G401.6 (cell line): ENCODE results near the gene NTMT1.
A peak's percentile ranks its signal among the peaks of the same experiment; 100 is the strongest.

Experiments
- FAIRE-seq: peaks from 2 replicates; lab custom pipeline; 2012; peaks lifted over from hg19 to GRCh38; lab: Jason Lieb, UNC

Gene NTMT1

DNA sequence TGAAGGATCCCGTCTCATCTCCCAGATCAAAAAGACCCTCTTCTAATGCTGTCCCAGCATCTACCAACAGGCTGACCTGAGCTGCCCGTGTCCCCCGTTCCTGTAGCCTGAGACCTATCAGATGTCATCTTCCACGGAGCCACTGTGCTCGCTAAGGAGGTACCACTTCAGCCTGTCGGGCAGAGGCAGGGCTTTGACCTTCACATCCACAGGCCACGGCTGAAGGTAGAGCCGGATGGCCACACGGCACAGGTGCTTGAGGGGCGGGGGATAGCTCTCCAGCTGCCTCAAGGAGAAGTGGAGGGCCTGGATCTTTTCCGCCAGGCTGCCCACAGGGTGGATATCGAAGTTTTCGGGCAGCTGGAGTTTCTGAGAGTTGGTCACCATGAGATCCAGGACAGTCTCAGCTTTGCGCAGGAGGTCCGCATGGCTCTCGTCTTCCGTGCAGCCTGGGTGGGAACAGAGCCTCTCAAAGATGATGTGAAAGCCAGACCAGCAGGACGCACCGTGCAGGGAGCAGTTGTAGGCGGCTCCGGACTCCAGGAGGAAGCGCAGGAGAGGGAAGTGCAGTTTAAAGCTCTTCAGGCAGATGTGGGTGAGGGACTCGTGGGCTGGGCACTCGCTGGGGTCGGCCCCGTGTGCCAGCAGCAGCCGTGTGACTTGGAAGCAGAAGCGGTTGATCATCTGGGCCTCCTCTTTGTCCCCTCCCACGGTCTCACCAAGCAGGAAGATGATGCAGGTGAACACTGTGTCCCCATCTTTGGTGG is 11.9 kb downstream of the NTMT1 start:
- no peak for FAIRE-seq

DNA sequence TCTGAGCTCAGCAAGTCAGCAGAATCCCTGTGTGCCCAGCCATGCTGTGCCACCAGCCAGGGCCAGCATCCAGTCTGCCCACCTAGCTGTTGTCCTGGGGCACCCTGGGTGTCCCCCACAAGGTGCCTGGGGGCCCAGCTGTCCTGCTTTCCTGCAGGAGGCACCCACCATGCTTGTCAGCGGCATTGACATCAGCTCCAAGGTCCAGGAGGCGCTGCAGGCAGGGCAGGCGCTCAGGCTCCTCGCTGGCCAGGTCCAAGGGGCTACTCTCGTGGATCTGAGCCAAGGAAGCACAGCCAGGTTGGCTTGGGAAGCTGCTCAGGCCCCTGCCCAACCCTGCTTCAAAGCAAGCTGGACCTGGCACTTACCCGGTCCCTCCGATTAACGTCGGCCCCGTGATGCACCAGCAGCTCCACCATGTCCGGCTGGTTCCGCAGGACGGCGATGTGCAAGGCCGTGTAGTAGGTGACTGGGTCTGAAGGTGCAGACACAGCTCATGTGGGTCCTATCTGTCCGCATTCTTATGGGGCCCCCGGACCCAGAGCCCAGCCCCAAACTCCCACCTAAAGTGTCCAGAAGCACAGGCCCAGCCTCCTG is 13.2 kb downstream of the NTMT1 start:
- no peak for FAIRE-seq

DNA sequence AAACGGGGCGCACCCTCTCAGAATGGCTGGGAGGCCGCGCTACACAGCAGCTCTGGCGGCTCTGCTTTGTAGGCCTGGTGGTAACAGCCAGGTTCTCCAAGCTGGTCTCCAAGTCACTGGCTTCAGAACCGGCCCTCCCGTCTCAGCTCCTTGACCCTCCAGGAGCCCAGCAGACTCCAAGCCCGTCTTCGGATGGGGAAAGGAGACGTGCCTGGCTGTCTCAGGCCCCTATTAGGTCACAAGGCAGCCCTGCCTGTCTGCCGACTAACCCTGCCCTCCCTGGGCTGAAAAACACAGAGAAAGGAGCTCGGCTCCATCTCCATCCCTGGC is 13.8 kb downstream of the NTMT1 start:
- FAIRE-seq: no peak

DNA sequence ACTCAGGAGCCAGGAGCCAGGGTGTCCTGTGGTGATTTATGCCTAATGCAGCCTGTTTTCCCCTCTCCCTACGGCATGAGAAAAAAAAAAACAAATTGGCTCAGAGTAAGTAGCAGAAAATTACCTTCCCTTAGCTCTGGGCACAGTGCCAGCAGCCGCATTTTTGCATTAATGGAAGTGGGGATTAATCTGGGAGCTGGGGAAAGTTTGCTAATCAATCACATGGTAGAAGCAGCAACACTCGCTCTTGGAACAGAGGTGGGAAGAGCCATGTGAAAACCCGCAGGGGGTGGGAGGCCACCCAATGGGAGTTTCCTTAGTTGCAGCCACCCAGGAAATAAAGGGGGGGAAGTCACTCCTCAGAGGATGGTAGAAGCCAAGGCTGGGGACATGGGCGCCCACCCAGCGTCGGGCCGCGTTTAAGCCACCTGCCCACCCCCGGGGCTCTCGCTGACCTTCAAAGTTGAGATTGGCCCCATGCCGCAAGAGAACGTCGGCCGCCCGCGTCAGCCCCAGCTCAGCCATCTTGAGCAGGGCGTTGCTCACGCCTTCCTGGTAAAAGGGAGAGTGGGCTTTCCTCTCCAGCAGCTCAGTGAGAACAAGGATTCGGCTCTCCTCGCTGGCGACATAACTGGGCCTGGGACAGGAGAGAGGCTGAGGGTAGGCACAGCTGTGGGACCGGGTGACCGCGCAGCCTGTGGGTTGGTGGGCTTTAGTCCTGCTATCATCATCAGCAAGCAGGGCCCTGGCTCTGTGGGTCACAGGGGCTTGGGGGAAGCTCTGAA is 14.3 kb downstream of the NTMT1 start:
- FAIRE-seq: peak; percentile 66

DNA sequence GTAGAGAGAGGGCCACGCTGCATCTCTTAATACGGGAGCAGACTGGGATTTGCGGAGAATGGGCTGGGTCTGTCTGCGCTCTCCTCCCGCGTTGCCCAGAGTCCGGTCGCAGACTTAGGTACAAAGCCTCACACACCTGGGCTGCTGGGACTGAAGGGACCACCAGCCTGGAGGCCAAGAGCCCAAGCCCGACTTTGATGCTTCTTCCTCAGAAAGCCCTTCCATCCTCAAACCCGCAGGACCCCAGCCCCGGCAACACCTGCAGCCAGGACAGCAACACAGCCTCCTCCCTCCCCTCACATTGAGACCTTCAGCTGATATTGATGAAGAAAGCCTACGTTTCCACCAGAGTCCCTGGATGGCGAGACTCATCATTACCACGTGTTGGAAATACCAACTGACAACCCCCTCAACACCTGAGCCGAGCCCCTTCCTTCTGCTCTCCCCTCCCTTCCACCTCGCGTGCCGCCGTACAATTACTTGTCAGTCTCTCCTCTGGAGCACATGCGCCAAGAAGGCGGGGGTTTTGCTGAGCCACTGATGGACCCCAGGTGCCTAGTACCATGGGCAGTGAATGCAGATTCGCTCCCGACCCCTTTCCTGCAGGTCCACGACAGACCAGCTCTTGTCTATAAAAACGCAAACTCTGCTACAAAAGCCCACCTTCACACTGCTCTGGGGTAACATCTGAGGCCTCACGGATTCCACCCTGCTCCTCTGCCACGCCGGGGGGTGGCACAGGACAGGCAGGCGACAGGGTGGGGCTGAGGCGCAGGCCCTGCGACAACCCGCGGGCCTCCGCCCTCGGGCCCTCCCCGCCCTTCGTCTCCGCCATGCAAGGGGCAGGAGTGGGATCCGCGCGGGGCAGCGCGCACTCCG is 15.1 kb downstream of the NTMT1 start:
- FAIRE-seq: no peak

DNA sequence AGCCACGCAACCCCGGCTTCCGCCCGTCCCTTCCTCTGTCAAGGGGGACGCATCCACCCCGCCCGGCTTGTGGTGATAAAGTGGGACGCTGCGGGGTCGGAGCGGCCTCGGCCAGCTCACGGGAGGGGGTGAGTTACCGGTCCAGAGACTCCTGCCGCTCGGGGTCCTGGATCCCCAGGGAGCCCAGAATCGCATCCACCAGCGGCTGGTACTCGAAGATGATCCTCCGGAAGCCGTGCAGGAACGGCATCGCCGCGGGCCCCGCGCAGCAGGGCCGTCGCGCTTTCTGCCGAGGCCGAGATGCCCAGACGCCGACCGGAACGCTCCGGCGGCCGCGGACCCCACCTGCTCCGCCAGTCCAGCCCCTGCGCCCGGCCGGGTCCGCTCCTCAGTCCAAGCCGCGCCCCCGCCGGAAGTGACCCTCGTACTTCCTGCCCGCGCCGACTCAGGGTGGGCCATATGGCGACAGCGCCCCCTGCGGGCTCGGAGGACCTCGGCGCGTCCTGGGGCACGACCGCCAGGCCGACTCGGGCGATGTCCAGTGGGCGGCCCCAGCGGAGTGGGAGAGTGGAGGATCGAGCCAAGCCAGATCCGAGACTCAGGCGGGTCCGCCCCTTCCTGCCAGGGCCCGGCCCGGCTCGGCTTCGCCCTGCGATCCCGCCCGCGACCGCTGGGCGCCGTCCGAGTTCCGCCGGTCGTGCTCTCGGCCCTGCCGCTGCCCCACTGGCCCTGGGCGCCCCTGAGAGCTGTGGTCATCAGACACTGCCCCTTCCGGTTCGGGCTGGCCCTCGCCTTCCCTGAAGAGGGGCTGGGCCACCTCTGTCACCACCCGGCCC is 16.0 kb downstream of the NTMT1 start, which contains the start of gene ASB6:
ASB6 (minus strand) TSS at position 402 of the 836 bp plus-strand sequence; CDS start at position 250, 152 bp downstream.
- peak; percentile 96 for FAIRE-seq

DNA sequence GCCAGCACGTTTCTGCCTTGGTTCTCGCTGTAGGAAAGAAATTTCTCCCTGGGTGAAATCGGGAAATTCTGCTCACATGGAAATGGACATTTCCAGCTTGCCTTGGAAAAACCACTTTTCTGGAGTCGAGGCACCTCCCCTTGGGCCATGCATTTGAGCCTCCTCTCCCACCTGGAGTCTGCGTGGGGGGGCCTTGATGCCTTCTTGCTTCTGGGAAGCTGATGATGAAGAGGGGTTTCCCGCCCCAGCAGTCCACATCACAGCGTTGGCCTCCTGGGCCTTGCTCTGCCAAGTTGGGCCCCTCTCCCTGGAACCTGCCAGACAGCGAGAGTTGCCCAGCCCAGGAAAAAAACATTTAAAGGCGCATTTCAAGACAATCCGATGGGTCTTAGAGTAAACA is 17.7 kb downstream of the NTMT1 start:
- FAIRE-seq: no peak

DNA sequence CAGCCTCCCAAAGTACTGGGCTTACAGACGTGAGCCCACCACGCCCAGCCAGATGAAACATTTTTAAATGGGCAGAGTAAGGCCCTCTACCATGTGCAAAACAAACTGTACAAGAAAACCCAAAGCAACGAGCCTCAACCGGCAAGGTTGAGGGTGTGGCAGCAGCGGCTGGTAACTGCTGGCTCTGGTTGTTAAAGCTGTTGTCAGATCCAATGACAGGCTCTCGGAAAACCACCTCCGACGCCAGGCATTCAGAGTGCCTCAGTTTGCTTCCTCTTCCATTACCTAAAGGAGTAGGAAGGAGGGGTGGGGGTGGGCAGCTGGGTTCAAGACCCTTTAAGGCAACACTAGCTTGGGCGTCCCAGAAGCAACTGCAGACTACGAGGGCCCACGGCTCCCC is 18.4 kb downstream of the NTMT1 start:
- FAIRE-seq: no peak

DNA sequence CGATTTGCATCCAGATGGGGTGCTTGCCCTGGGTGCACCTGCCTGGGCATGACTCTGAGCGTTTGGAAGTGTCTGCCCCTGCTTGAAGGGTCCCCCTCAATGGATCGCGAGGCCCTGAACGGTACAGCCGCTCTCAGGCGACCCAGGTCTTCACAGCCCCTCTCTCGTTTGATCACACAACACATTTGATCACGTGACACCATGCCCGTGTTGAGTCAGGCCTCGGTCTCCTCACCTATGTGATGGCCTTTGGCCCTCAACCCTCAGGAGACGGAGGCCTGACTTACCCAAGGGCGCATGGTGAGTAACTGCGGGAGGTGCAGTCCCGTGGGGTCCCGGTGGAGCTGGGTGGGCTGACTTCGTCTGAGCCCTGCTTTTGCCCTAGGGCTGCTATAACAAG is 18.9 kb downstream of the NTMT1 start:
- no peak for FAIRE-seq

DNA sequence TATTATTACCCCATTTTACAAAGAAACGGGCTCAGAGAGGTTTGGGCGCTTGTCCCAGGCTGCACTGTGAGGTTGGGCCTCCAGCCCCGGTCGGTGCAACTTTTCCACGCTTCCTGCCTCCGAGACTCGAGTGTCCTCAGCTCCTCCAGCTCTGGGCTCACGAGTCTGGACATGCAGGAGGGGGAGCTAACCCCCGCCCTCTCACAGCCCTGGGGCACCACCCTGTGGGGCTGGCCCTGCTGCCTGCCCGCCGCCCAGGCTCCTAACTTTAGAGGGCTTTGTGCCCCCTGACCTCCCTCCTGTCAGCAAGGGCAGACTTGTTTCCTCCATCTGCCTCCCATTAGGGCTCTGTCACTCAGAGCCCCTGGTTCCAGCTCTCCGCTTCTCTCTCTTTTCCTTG is 20.3 kb downstream of the NTMT1 start:
- no peak for FAIRE-seq

DNA sequence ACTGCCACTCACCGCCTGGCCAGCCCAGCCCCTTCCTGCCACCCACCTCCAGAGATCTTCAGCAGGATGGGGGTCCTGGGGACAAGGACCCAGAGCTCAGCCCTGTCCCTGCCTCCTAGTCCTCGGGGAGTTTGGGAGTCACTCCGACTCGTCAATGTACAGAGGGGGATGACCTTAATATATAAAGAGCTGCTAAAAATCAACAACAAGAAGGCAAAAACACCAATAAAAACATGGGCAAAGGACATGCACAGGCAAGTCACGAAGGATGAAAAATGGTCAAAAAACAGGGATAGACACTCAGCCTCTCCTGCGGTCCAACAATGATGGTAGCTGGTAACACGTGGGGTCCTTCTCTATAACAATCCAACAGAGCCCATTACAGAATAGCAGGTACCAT is 20.7 kb downstream of the NTMT1 start:
- FAIRE-seq: no peak

DNA sequence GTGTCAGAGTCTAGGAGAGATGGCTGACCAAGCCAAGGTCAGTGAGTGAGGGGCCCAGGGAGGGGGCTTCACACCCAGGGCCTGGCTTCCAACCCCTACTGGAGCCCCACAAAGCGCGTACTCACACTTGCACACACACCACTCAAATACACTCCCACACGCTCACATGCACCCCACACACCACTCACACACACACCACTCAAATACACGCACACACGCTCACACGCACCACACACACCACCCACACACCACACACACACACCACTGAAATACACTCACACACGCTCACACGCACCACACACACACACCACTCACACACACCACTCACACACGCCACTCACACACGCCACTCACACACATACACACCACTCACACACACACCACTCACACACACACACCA is 21.7 kb downstream of the NTMT1 start:
- no peak for FAIRE-seq

DNA sequence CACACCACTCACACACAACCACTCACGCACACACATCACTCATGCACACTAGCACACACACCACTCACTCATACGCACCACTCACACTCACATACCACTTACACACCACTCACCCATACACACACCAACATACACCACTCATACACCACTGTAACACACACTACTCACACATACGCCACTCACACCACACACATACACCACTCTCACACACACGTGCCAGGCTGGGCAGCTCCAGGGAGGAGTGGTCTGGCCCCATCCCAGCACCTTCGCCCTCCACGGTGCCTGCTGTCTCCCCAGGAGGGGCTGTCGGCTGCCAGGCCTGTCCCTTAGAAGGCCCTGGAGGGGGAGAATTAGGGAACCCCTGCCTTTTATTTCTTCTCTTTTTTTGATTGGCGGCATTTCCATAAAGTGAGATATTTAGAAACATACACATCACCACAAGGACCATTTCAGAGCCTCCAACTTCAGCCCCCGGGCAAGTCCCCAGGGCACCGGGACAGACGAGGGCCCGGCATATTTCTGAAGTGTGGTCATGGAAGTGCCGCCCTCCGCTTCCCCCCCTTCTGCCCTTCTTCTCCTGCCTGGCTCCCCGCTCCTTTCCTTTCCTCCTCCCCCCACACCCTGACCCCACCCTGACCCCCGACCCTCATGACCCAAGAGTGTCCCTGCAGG is 22.3 kb downstream of the NTMT1 start:
- no peak for FAIRE-seq

DNA sequence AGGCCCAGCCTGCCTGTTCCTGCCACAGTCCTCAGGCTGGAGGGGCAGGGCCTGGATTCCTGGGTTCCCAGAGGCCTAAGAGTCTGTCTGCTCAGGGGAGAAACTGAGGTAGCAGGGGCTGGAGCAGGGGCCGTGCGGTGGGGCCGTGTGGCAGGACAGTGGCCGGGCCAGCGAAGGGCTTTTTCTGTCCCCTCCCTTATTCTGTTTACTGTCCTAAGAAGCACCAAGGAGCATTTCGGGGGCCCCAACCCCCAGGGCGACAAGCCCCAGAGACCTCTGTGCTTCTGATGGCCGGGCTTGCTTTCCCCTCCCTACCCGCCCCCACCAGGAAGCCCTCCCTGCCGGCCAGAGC is 22.8 kb downstream of the NTMT1 start:
- no peak for FAIRE-seq

DNA sequence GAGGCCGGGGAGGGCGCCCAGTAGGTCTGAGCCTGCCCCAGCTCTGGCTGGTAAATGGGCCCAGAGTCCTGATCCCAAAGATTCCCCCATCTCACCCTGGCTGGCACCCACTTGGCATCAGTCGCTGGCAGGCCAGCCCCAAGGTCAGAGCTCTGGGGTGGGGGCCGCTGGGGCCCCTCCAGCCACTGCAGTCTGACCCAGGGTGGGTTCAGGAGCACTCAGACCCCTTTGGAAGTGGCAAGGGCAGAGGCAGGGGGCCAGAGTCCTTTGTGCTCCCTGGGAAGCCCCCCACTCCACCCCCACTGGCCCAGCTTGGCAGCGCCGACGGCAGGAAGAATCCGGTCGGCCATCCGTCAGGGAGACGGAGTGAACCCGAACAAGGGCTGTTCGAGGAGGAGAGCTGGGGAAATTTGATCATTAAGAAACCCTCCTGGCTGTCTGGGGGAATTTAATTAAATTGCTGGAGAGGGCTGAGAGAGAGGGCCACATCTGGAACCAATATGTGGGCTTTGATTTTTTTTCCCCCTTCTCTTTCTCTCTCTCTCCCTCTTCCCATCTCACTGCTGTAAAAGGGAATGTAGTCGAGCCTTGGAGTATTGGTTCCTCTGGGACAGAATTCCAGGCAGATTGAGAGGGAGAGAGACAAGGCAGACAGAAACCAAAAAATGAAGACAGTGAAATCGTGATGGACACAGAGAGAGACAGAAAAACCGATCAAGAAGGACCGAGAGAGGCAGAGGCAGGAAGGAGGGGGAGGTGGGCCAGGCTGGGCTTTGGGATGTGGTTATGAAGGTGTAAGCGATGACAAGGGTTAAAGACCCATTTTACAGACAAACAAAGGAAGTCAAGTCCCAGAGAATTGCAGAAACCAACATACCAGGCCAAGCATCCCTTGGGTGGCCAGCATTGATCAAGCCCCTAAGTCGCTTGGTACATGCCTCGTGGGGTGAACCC is 24.0 kb downstream of the NTMT1 start:
- no peak for FAIRE-seq

DNA sequence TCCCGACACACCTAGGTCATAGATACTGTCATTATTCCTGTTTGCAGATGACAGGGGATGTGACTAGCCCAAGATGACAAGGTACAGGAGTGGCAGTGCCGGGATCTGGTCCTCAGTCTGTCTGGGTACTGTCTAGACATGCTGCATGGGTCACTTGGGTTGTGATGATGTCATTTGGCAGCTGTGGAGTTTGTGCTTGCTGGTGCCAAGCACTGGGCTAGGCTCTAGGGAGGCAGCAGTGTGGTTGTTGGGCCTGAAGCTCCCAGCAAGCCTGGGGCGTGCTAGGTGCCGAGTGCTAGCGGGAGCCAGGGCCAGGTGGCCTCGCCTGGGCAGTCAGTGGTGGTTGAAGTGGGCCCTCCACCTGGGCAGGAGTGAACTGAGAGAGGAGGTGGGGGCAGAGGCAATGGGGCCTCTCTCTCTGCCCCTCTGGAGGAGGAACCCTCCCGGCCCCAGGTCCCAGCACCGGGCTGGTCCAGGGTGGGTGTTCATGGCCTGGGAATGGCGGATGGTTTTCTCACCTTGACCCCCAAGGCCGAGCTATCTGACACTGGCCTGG is 24.8 kb downstream of the NTMT1 start:
- no peak for FAIRE-seq

DNA sequence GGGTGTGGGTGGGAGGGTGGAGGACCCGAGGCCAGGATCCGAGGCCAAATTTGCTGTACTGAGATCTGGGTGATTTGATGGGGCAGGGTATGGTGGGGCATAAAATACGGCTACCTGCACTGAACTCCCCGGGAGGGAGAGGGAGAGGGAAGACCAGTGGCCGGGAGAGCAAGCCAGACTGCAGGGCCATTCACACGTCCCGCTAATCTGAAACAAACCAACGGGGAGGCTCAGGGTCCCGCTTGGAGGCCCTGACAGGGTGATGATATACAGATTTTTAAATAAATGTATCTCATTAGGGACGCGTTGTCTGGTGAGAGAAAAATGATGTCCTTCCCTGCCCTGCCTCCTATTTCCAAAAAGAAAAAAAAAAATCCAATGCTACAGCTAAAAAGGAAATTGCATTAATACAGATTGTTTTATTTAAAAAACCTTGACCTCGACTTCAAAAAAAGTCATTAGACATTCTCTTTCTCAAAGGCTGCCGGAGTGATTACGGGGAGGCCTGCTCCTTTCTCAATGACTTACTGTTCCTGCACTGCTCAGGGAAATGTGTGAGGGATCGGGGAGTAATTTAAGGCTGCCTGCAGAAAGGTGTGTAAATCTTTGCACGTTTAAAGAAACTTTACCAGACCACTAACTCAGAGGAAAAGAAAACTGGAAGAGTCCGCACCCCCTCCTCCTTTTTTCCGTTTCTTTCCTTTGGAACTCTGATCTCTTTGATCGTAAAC is 28.0 kb downstream of the NTMT1 start:
- FAIRE-seq: peak; percentile 76

DNA sequence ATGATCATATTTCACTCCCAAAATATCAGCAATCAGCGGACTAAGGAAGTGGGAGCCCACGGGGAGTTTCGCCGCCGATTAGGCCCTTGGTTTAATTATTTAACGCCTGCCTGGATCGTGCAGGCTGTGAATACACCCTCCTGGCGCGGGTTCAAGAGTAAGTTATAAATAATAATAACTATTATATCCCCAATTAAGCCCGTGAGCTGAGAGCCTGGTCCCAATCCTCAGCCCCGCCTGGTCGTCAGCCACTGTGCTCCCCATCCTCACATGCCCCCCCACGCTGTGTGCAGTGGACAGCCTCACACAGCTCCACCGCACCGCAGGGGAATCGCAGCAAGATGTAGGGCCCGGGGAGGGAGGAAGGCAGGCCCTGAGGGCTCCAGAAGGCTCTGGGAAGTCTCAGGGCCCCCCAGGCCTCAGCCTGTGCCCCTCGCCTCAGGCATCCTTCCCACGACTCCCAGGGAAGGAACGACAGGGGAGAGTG is 28.6 kb downstream of the NTMT1 start:
- no peak for FAIRE-seq

DNA sequence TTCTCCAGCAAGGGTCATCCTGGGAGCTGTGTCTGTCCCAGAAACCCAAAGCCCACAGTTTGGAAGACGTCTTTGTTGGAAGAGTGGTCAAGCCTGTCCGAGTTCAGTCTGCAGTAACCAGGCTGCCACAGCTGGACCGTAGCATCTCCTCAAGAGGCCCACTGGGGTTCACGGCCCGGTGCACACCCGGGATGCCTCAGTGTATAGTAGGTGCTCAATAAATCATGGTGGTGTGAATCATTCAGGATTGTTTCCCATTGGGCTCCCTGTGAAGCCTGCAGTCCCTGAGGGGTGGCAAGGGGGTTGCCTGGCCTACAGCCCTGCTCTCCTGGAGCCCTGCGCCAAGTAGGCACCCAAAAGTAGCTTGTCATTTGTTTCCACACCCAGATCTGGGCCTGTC is 29.2 kb downstream of the NTMT1 start:
- FAIRE-seq: no peak
